GM12878 (cell line): Measurements from ENCODE around the gene MGLL.

Experiments used
- CTCF ChIP-seq, 3 experiments: IDR thresholded peaks in 2 of 3; conservative IDR thresholded peaks in 1 of 3; 2 replicates each; pipeline ENCODE4 v1.5.1; 2011; ENCODE audit warnings: low read depth in 3 of 3, low read length in 3 of 3, mild to moderate bottlenecking in 3 of 3, control low read depth in 2 of 3, moderate library complexity in 2 of 3, inconsistent platforms in 1 of 3, mixed read lengths in 1 of 3; ENCODE audit not compliant: control insufficient read depth in 2 of 3, insufficient read depth in 1 of 3; ENCODE audit errors: extremely low read depth in 1 of 3
- IRF3 ChIP-seq: fragments of 450-650 bp; IDR thresholded peaks from 2 replicates; pipeline ENCODE4 v1.6.1; 2014; ENCODE audit warnings: mild to moderate bottlenecking

GRCh38 chr3:127728417-127729015 lies 93.8 kb downstream of the MGLL start:
- no peak for TF ChIP-seq IRF3
- no peak for TF ChIP-seq CTCF (IDR thresholded peaks at IDR 0.05 in 2 of 3, conservative IDR thresholded peaks at IDR 0.05 in 1 of 3; ENCODE audit: control insufficient read depth in 2 of 3, extremely low read depth in 1 of 3, insufficient read depth in 1 of 3, low read depth in 3 of 3, low read length in 3 of 3)
